Measurements from ENCODE around the gene ITGB5.

The ITGB5 gene

DNA sequence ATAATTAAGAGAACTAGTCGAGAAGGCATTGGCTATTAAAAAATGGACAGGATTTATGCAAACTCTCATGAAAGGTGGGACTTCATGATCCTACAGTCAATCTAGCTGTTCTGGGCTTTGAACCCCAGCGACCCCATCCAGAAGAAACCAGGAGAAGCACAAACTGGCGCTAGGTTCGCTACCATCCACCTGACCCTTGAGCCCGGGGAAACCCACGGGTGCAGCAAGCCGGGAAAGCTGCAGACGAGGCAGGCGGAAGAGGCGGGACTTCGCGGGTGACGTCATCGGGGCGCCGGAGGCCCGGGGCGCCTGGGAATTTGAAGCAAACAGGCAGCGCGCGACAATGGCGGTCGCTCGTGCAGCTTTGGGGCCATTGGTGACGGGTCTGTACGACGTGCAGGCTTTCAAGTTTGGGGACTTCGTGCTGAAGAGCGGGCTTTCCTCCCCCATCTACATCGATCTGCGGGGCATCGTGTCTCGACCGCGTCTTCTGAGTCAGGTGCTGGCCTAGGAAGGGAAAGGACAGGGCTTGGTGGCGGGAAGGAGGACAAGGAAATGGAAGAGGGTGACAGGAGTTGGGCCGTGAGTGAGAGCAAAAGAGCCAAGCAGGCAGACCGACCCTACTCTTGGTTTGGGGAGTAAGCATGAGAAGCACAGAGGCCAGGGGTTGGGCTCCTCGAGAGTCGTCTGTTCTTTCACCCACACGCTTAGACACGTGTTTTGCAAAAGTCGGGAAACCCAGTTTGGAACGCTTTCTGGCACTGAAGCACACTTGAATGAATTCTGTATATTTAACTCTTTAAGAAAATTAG is 156.8 kb downstream of the ITGB5 start, which contains the start of gene UMPS:
Gene UMPS, plus strand, starts transcription at position 324 of the 812 bp plus-strand sequence. Its CDS starts 20 bp downstream, at position 344.
- peak; percentile 95 for DNase-seq

DNA sequence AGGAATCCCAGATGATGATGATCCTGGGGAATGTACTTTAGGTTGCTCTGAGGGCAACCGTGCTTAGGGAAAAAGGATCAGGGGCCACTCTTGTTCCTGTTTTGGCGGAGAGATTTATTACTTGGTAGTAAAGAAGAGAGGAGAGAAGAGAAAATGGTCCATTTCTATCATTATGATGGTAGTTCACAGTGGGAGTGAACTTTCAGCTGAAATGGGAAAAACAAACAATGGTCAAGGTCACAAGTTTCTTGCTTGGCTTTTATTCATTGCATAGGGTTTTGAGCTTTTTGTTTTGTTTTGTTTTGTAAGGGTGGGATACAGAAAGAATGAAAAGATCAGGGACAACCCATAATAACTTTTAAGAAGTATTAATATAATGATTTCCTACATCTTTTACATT is 164.6 kb downstream of the ITGB5 start:
- no peak for DNase-seq

DNA sequence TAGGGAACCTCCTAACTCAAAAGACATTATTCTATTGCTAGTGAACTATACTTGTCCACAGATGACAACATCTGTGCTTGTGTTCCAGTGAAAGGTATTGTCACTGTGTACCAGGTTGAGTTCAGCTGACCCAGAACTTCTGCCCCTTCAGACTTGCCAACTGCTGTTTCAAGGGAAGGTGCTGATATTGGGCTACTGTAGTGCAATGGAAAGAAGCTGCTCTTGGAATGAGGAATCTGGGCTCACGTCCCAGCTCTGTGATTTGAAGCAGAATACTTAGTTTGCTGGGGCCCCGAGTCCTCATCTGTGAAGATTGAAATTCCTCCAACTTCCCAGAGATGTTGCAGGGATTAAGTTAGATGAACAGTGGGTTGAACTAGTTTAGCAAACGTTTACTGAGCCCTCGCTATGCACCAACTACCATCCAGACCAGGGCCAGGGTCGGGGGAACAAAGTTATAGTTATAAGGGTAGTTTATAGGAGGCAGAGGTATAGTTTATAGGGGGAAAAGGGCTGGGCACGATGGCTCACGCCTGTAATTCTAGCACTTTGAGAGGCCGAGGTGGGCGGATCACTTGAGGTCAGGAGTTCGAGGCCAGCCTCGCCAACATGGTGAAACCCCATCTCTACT is 172.8 kb downstream of the ITGB5 start:
- DNase-seq, result no peak

Data from NCI-H1105 treated with DMSO at 0.1 percent for 48 hours (cell line).